Naive thymus-derived CD4-positive, alpha-beta T cell (primary cell): ENCODE results near the gene SMYD2. TPM values are rescaled to one million over a fixed set of nuclear protein-coding genes. Genes with fewer than 3 reads are reported as not detected.
A peak's percentile ranks its signal among the peaks of the same experiment; 100 is the strongest.

Experiments
- ATAC-seq: fragments of 150-1000 bp; cut with Tn5 transposase; 2 replicates; pipeline ENCODE4 v1.10.0; 2021; ENCODE audit warnings: mild to moderate bottlenecking, moderate library complexity
- CTCF ChIA-PET: fragments of 350-600 bp; sonication (Branson Sonifier 250); formaldehyde crosslinking; loops from one replicate; lab custom pipeline; 2021; ENCODE audit warnings: antibody characterized with exemption; lab: Charles Lee
- POLR2A ChIA-PET: fragments of 350-600 bp; sonication (Branson Sonifier 250); formaldehyde crosslinking; loops from one replicate; lab custom pipeline; 2021; ENCODE audit warnings: antibody characterized with exemption, inconsistent platforms; lab: Charles Lee
- DNase-seq, 9 donors: peaks; one replicate each; pipeline versions ENCODE4 v3.0.0 to v3.0.0-alpha.2; 2020 to 2022; ENCODE audit warnings: mixed read lengths in 1 of 9
- H3K27ac ChIP-seq: one replicate; pipeline ENCODE4 v1.7.0; 2013; ENCODE audit warnings: mild to moderate bottlenecking, low read depth, low read length, moderate library complexity
- H3K27me3 ChIP-seq, 2 donors: one replicate each; pipeline ENCODE4 v1.7.0; 2013; ENCODE audit warnings: low read length in 2 of 2, mild to moderate bottlenecking in 2 of 2, moderate library complexity in 2 of 2; ENCODE audit not compliant: control insufficient read depth in 2 of 2, insufficient read depth in 2 of 2
- H3K36me3 ChIP-seq, 3 experiments: 1 replicate in 2 of 3; 2 replicates in 1 of 3; pipeline ENCODE4 v1.7.0; 2013; ENCODE audit warnings: low read length in 3 of 3, mild to moderate bottlenecking in 3 of 3, moderate library complexity in 1 of 3; ENCODE audit not compliant: insufficient read depth in 3 of 3, control insufficient read depth in 2 of 3
- H3K4me1 ChIP-seq, 2 donors: one replicate each; pipeline ENCODE4 v1.7.0; 2013; ENCODE audit warnings: low read length in 2 of 2, mild to moderate bottlenecking in 2 of 2, moderate library complexity in 1 of 2; ENCODE audit not compliant: control insufficient read depth in 2 of 2, insufficient read depth in 2 of 2
- H3K4me3 ChIP-seq: 2 replicates; pipeline ENCODE4 v1.7.0; 2013; ENCODE audit warnings: mild to moderate bottlenecking, low read length
- H3K9me3 ChIP-seq, 3 experiments: 1 replicate in 2 of 3; 2 replicates in 1 of 3; pipeline ENCODE4 v1.7.0; 2013; ENCODE audit warnings: low read length in 3 of 3; ENCODE audit not compliant: control insufficient read depth in 2 of 3
- H3K27ac Mint-ChIP-seq, 9 donors: one replicate each; pipeline ENCODE4 v1.8.0; 2020 to 2022; ENCODE audit warnings: mixed read lengths in 9 of 9, mild to moderate bottlenecking in 8 of 9, moderate library complexity in 5 of 9, inconsistent platforms in 2 of 9
- H3K27me3 Mint-ChIP-seq, 5 donors: one replicate each; pipeline ENCODE4 v1.8.0; 2021 to 2022; ENCODE audit warnings: mixed read lengths in 5 of 5, mild to moderate bottlenecking in 1 of 5
- H3K36me3 Mint-ChIP-seq, 5 donors: one replicate each; pipeline ENCODE4 v1.8.0; 2020 to 2022; ENCODE audit warnings: mixed read lengths in 5 of 5, mild to moderate bottlenecking in 3 of 5, inconsistent platforms in 1 of 5
- H3K4me1 Mint-ChIP-seq, 7 donors: one replicate each; pipeline ENCODE4 v1.8.0; 2020 to 2022; ENCODE audit warnings: mixed read lengths in 7 of 7, mild to moderate bottlenecking in 3 of 7, inconsistent platforms in 1 of 7
- H3K4me3 Mint-ChIP-seq, 10 donors: one replicate each; pipeline ENCODE4 v1.8.0; 2020 to 2022; ENCODE audit warnings: mild to moderate bottlenecking in 10 of 10, mixed read lengths in 10 of 10, moderate library complexity in 6 of 10, inconsistent platforms in 2 of 10
- H3K9me3 Mint-ChIP-seq, 11 donors: one replicate each; pipeline ENCODE4 v1.8.0; 2020 to 2022; ENCODE audit warnings: mixed read lengths in 11 of 11, mild to moderate bottlenecking in 4 of 11, inconsistent platforms in 1 of 11, moderate library complexity in 1 of 11
- intact Hi-C, 2 donors: fragments of 100-400 bp; cut with micrococcal nuclease; formaldehyde crosslinking; loops; one replicate each; pipeline ENCODE4 v1.15.1; 2023
- polyA plus RNA-seq, 2 donors: library from polyadenylated mRNA; unstranded; fragments of 300-500 nt; fragmentation: Illumina TruSeq; gene quantifications; one replicate each; pipeline ENCODE4 v1.2.3, GENCODE V29; 2021
- total RNA-seq, 6 experiments: library from RNA in 5 of 6; stranded (reverse) in 5 of 6; gene quantifications; 1 replicate in 5 of 6; 2 replicates in 1 of 6; pipeline ENCODE4 v1.2.3 and lab custom pipeline; 2021 to 2026

SMYD2 gene
- total and polyA plus RNA-seq, 7 experiments from 2014 or later: 24.3 to 55.0 (median 34.7) TPM

GRCh38 chr1:214306269-214306668, 25.3 kb downstream of the SMYD2 start:
- H3K27ac Mint-ChIP-seq: peak overlapping the region in 2 of 9 donors; percentile 10 to 70
- CTCF ChIA-PET: interaction anchor here (0.6 to 1.5 kb wide), 2 partner anchors 18 to 45 kb away, joined by 3 to 5 read pairs; no protein-coding TSS in a partner anchor
- Histone ChIP-seq H3K4me3 (no peak overlapping the region), H3K4me1 (peaks cover 16 to 25% of the 10 kb centered on the region in 2 donors), H3K36me3 (peaks cover 0 to 7% (median 0%) of the 10 kb centered on the region in 3 experiments), H3K9me3 (no peaks in the 10 kb centered on the region), H3K27me3 (no peaks in the 10 kb centered on the region), H3K27ac (no peak overlapping the region)
- H3K9me3 Mint-ChIP-seq: no peaks in the 10 kb centered on the region
- no peak for DNase-seq
- no peak overlapping the region for H3K4me3 Mint-ChIP-seq
- no peak for ATAC-seq
- H3K4me1 Mint-ChIP-seq: peaks cover 29 to 66% (median 48%) of the 10 kb centered on the region in 7 donors
- intact Hi-C loops: no loop called here
- H3K27me3 Mint-ChIP-seq: no peaks in the 10 kb centered on the region
- POLR2A ChIA-PET: no interaction called here
- H3K36me3 Mint-ChIP-seq: peaks cover 0 to 9% (median 2%) of the 10 kb centered on the region in 5 donors

- Histone ChIP-seq H3K4me3 (no peak overlapping the region), H3K27ac (no peak overlapping the region), H3K9me3 (no peaks in the 10 kb centered on the region), H3K4me1 (peaks cover 17% of the 10 kb centered on the region in 2 donors), H3K27me3 (no peaks in the 10 kb centered on the region), H3K36me3 (peaks cover 0 to 15% (median 2%) of the 10 kb centered on the region in 3 experiments)
- ChIA-PET POLR2A (no interaction called here), CTCF (no interaction called here)
- intact Hi-C loops: loop anchor here (1.0 to 2.0 kb wide), 3 partner anchors 15 to 29 kb away; partner anchors contain the start of gene SMYD2 (in 1 of the 2)
- ATAC-seq (no peak), DNase-seq (no peak)
- peaks cover under 1 to 12% (median 3%) of the 10 kb centered on the region in 5 donors for H3K36me3 Mint-ChIP-seq
- no peaks in the 10 kb centered on the region for H3K27me3 Mint-ChIP-seq
- H3K4me3 Mint-ChIP-seq: peak overlapping the region in 9 of 10 donors; percentile 7 to 78 (median 57)
- peaks cover 21 to 48% (median 43%) of the 10 kb centered on the region in 7 donors for H3K4me1 Mint-ChIP-seq
- H3K27ac Mint-ChIP-seq: peak overlapping the region in 2 of 9 donors; percentile 22 to 49
- H3K9me3 Mint-ChIP-seq: no peaks in the 10 kb centered on the region
Measured at GRCh38 chr1:214310010-214310409, 29.1 kb downstream of the SMYD2 start.

GRCh38 chr1:214310777-214311690, 30.1 kb downstream of the SMYD2 start:
- peak; percentile 41 for ATAC-seq
- Histone ChIP-seq H3K36me3 (peaks cover 0 to 20% (median 4%) of the 10 kb centered on the region in 3 experiments), H3K9me3 (no peaks in the 10 kb centered on the region), H3K4me1 (peaks cover 17% of the 10 kb centered on the region in 2 donors), H3K27me3 (no peaks in the 10 kb centered on the region), H3K4me3 (peak overlapping the region; percentile 10), H3K27ac (no peak overlapping the region)
- peaks cover 3 to 15% (median 4%) of the 10 kb centered on the region in 5 donors for H3K36me3 Mint-ChIP-seq
- no peaks in the 10 kb centered on the region for H3K27me3 Mint-ChIP-seq
- peak overlapping the region in 5 of 9 donors; percentile 2 to 74 (median 71) for H3K27ac Mint-ChIP-seq
- peaks cover 21 to 48% (median 43%) of the 10 kb centered on the region in 7 donors for H3K4me1 Mint-ChIP-seq
- H3K4me3 Mint-ChIP-seq: peak overlapping the region; percentile 6 to 82 (median 68)
- POLR2A ChIA-PET: no interaction called here
- H3K9me3 Mint-ChIP-seq: no peaks in the 10 kb centered on the region
- intact Hi-C loops: loop anchor here (1.0 to 2.0 kb wide), 3 partner anchors 16 to 30 kb away; partner anchors contain the start of gene SMYD2 (in 1 of the 2)
- DNase-seq: peak in 3 of 9 donors; percentile 16 to 24 (median 16)
- CTCF ChIA-PET: interaction anchor here (1.1 to 3.3 kb wide), 5 partner anchors 15 to 99 kb away, joined by 3 to 11 read pairs (median 5); no protein-coding TSS in a partner anchor

- no peak for DNase-seq
- H3K27me3 ChIP-seq: no peaks in the 10 kb centered on the region
- Mint-ChIP-seq H3K9me3 (no peaks in the 10 kb centered on the region), H3K27me3 (no peaks in the 10 kb centered on the region), H3K4me1 (peaks cover 21 to 47% (median 42%) of the 10 kb centered on the region in 7 donors), H3K36me3 (peaks cover 4 to 22% (median 10%) of the 10 kb centered on the region in 5 donors), H3K27ac (peak overlapping the region in 1 of 9 donors; percentile 51), H3K4me3 (no peak overlapping the region)
- intact Hi-C loops: no loop called here
- no peak for ATAC-seq
- H3K4me3 ChIP-seq: no peak overlapping the region
- CTCF ChIA-PET: interaction anchor here (1.1 to 3.3 kb wide), 4 partner anchors 16 to 101 kb away, joined by 3 to 11 read pairs (median 4); no protein-coding TSS in a partner anchor
- no peak overlapping the region for H3K27ac ChIP-seq
- H3K9me3 ChIP-seq: no peaks in the 10 kb centered on the region
- H3K36me3 ChIP-seq: peaks cover 0 to 31% (median 4%) of the 10 kb centered on the region in 3 experiments
- peaks cover 17% of the 10 kb centered on the region in 2 donors for H3K4me1 ChIP-seq
- POLR2A ChIA-PET: no interaction called here
Measured at GRCh38 chr1:214312530-214313051, 31.6 kb downstream of the SMYD2 start.

GRCh38 chr1:214314178-214314843, 33.4 kb downstream of the SMYD2 start:
- Histone ChIP-seq H3K9me3 (no peaks in the 10 kb centered on the region), H3K27me3 (no peaks in the 10 kb centered on the region), H3K36me3 (peaks cover 0 to 45% (median 4%) of the 10 kb centered on the region in 3 experiments), H3K4me3 (no peak overlapping the region), H3K4me1 (peaks cover 12 to 17% of the 10 kb centered on the region in 2 donors), H3K27ac (no peak overlapping the region)
- intact Hi-C loops: no loop called here
- no peaks in the 10 kb centered on the region for H3K9me3 Mint-ChIP-seq
- H3K27ac Mint-ChIP-seq: no peak overlapping the region
- no peaks in the 10 kb centered on the region for H3K27me3 Mint-ChIP-seq
- no peak overlapping the region for H3K4me3 Mint-ChIP-seq
- H3K36me3 Mint-ChIP-seq: peaks cover 6 to 34% (median 11%) of the 10 kb centered on the region in 5 donors
- CTCF ChIA-PET: interaction anchor here (1.2 to 1.4 kb wide), 2 partner anchors 15 to 53 kb away, joined by 4 to 5 read pairs; no protein-coding TSS in a partner anchor
- DNase-seq: no peak
- H3K4me1 Mint-ChIP-seq: peaks cover 10 to 33% (median 28%) of the 10 kb centered on the region in 7 donors
- POLR2A ChIA-PET: interaction anchor here (0.8 kb wide), 1 partner anchor 32 kb away, joined by 3 read pairs; no protein-coding TSS in a partner anchor
- ATAC-seq: no peak

GRCh38 chr1:214316593-214316992, 35.6 kb downstream of the SMYD2 start:
- Mint-ChIP-seq H3K4me1 (peaks cover 0 to 14% (median 9%) of the 10 kb centered on the region in 7 donors), H3K36me3 (peaks cover 11 to 49% (median 15%) of the 10 kb centered on the region in 5 donors)

More at GRCh38 chr1:214316593-214316992, 35.6 kb downstream of the SMYD2 start:
- Histone ChIP-seq H3K27me3 (no peaks in the 10 kb centered on the region), H3K4me1 (no peaks in the 10 kb centered on the region), H3K4me3 (no peak overlapping the region), H3K27ac (no peak overlapping the region), H3K9me3 (no peaks in the 10 kb centered on the region), H3K36me3 (peaks cover 0 to 60% (median 4%) of the 10 kb centered on the region in 3 experiments)
- Mint-ChIP-seq H3K9me3 (no peaks in the 10 kb centered on the region), H3K4me3 (no peak overlapping the region), H3K27ac (no peak overlapping the region), H3K27me3 (no peaks in the 10 kb centered on the region)
- ATAC-seq: no peak
- ChIA-PET CTCF (interaction anchor here (1.4 kb wide), 1 partner anchor 15 kb away, joined by 6 read pairs; no protein-coding TSS in a partner anchor), POLR2A (no interaction called here)
- DNase-seq: no peak
- intact Hi-C loops: no loop called here
